Liver (tissue), 3 donors: ENCODE measurements around the gene RNF182.

Experiments
- EGR1 ChIP-seq, 2 donors: IDR thresholded peaks; 2 replicates each; pipeline ENCODE4 v1.6.1; 2016 to 2018; ENCODE audit warnings: antibody characterized with exemption in 2 of 2, low read depth in 2 of 2
- HNF4G ChIP-seq: IDR thresholded peaks from 2 replicates; pipeline ENCODE4 v1.6.1; 2016; ENCODE audit warnings: antibody characterized with exemption
- JUND ChIP-seq, 2 donors: IDR thresholded peaks; 2 replicates each; pipeline ENCODE4 v1.6.1; 2016; ENCODE audit warnings: antibody characterized with exemption in 2 of 2
- SP1 ChIP-seq: IDR thresholded peaks from 2 replicates; pipeline ENCODE4 v1.6.1; 2018; ENCODE audit warnings: antibody characterized with exemption, mild to moderate bottlenecking
- YY1 ChIP-seq: IDR thresholded peaks from 2 replicates; pipeline ENCODE4 v1.6.1; 2016; ENCODE audit warnings: antibody characterized with exemption, mild to moderate bottlenecking
- TF ChIP-seq, protein P1 (sequence below): fragments of 150-350 bp; IDR thresholded peaks from 2 replicates; pipeline ENCODE4 v1.5.1; 2017; ENCODE audit warnings: improper control_type of control experiment, low read depth, low read length; ENCODE audit not compliant: missing input control
- TF ChIP-seq, protein P2 (sequence below): IDR thresholded peaks from 2 replicates; pipeline ENCODE4 v1.6.1; 2016; ENCODE audit warnings: antibody characterized with exemption
- TF ChIP-seq, protein P3 (sequence below): IDR thresholded peaks from 2 replicates; pipeline ENCODE4 v1.6.1; 2016; ENCODE audit warnings: antibody characterized with exemption, mild to moderate bottlenecking
- TF ChIP-seq, protein P4 (sequence below): IDR thresholded peaks from 2 replicates; pipeline ENCODE4 v1.6.1; 2016; ENCODE audit warnings: antibody characterized with exemption
- donor health status: healthy.
- donor health status: healthy.

DNA sequence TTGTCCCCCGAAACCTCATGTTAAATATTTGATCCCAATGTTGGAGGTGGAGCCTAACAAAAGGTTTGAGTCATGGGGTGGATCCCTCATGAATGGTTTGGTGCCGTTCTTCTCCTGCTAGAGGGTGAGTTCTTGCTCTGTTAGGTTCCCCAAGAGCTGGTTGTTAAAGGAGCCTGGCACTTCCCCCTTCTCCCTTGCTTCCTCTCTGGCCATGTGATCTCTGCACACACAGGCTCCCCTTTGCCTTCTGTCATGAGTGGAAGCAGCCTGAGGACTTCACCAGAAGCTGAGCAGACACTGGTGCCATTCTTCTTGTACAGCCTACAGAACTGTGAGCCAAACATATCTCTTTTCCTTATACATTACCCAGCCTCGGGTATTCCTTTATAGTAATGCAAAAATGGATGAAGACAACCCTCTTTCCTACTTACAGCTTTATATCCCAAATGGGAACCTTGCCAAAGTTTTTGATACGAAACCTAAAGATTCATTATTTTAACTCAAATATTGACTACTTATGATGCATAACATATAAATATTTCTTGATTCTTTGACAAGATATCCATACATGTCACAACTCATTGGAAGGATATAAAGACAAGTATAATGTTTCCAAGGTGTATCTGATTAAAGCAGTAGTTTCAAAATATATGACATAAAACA is 61.0 kb downstream of the RNF182 start:
- TF ChIP-seq SP1, result no peak
- TF ChIP-seq, protein P1, sequence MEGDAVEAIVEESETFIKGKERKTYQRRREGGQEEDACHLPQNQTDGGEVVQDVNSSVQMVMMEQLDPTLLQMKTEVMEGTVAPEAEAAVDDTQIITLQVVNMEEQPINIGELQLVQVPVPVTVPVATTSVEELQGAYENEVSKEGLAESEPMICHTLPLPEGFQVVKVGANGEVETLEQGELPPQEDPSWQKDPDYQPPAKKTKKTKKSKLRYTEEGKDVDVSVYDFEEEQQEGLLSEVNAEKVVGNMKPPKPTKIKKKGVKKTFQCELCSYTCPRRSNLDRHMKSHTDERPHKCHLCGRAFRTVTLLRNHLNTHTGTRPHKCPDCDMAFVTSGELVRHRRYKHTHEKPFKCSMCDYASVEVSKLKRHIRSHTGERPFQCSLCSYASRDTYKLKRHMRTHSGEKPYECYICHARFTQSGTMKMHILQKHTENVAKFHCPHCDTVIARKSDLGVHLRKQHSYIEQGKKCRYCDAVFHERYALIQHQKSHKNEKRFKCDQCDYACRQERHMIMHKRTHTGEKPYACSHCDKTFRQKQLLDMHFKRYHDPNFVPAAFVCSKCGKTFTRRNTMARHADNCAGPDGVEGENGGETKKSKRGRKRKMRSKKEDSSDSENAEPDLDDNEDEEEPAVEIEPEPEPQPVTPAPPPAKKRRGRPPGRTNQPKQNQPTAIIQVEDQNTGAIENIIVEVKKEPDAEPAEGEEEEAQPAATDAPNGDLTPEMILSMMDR, result no peak
- TF ChIP-seq, protein P2, sequence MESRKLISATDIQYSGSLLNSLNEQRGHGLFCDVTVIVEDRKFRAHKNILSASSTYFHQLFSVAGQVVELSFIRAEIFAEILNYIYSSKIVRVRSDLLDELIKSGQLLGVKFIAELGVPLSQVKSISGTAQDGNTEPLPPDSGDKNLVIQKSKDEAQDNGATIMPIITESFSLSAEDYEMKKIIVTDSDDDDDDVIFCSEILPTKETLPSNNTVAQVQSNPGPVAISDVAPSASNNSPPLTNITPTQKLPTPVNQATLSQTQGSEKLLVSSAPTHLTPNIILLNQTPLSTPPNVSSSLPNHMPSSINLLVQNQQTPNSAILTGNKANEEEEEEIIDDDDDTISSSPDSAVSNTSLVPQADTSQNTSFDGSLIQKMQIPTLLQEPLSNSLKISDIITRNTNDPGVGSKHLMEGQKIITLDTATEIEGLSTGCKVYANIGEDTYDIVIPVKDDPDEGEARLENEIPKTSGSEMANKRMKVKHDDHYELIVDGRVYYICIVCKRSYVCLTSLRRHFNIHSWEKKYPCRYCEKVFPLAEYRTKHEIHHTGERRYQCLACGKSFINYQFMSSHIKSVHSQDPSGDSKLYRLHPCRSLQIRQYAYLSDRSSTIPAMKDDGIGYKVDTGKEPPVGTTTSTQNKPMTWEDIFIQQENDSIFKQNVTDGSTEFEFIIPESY, result no peak
- TF ChIP-seq JUND (IDR thresholded peaks at IDR 0.05), result no peak
- no peak for TF ChIP-seq HNF4G
- no peak for TF ChIP-seq EGR1 (IDR thresholded peaks at IDR 0.05; ENCODE audit: low read depth in 2 of 2)
- no peak for TF ChIP-seq YY1
- TF ChIP-seq, protein P3, sequence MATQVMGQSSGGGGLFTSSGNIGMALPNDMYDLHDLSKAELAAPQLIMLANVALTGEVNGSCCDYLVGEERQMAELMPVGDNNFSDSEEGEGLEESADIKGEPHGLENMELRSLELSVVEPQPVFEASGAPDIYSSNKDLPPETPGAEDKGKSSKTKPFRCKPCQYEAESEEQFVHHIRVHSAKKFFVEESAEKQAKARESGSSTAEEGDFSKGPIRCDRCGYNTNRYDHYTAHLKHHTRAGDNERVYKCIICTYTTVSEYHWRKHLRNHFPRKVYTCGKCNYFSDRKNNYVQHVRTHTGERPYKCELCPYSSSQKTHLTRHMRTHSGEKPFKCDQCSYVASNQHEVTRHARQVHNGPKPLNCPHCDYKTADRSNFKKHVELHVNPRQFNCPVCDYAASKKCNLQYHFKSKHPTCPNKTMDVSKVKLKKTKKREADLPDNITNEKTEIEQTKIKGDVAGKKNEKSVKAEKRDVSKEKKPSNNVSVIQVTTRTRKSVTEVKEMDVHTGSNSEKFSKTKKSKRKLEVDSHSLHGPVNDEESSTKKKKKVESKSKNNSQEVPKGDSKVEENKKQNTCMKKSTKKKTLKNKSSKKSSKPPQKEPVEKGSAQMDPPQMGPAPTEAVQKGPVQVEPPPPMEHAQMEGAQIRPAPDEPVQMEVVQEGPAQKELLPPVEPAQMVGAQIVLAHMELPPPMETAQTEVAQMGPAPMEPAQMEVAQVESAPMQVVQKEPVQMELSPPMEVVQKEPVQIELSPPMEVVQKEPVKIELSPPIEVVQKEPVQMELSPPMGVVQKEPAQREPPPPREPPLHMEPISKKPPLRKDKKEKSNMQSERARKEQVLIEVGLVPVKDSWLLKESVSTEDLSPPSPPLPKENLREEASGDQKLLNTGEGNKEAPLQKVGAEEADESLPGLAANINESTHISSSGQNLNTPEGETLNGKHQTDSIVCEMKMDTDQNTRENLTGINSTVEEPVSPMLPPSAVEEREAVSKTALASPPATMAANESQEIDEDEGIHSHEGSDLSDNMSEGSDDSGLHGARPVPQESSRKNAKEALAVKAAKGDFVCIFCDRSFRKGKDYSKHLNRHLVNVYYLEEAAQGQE, result no peak
- TF ChIP-seq, protein P4, sequence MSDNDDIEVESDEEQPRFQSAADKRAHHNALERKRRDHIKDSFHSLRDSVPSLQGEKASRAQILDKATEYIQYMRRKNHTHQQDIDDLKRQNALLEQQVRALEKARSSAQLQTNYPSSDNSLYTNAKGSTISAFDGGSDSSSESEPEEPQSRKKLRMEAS, result no peak
